ENCODE results near the gene ANXA2.
A peak's percentile ranks its signal among the peaks of the same experiment; 100 is the strongest.

ANXA2 gene

DNA sequence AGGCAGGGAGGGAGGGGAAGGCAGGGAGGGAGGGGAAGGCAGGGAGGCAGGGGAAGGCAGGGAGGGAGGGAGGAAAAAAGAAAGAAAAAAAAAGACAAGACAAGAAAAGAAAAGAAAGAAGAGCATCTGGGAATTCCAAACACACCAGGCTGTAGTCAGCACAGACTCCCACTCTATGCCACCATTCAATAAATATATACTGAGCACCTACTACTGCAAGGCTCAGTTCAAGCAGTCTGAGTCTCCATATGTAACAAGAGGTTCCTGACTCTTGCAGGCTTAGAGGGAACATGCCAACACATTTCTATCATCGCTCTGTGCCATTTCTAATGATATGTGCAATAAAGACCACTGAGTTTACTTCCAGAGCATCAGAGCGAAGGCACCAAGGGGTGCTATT lies 47.7 kb downstream of the ANXA2 start:
- H3K36me3 ChIP-seq (ENCODE audit: insufficient read depth, low read length), result peaks cover 86% of the 10 kb centered on the region
- H3K9me3 ChIP-seq (ENCODE audit: insufficient read depth, low read depth, low read length), result no peaks in the 10 kb centered on the region
- no peak overlapping the region for H3K9ac ChIP-seq (ENCODE audit: low read depth, low read length)
- no peaks in the 10 kb centered on the region for H3K27me3 ChIP-seq (ENCODE audit: insufficient read depth, low read length)
- H3K4me3 ChIP-seq (ENCODE audit: low read length), result no peak overlapping the region
- no peak overlapping the region for H3K27ac ChIP-seq (ENCODE audit: low read depth, low read length)
- 92% methylated on average over 2 of the region's 2 CpGs for WGBS
- 0 out of 2 replicates have a peak, but pooled peaks cover 2% of the 10 kb centered on the region for H3K4me1 ChIP-seq (ENCODE audit: insufficient read depth, low read length)

DNA sequence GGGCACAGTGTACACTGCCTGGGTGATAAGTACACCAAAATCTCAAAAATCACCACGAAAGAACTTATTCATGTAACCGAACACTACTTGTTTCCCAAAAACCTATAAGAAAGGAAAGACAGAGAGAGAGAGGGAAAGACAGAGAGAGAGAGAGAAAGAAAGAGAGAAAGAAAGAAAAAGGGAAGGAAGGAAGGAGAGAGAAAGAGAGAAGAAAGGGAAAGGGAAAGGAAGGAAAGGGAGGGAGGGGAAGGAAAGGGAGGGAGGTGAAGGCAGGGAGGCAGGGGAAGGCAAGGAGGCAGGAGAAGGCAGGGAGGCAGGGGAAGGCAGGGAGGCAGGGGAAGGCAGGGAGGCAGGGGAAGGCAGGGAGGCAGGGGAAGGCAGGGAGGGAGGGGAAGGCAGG lies 48.2 kb downstream of the ANXA2 start:
- peaks cover 81% of the 10 kb centered on the region for H3K36me3 ChIP-seq (ENCODE audit: insufficient read depth, low read length)
- H3K4me3 ChIP-seq (ENCODE audit: low read length), result no peak overlapping the region
- no CpG with 5 or more reads among the region's 2 CpGs for WGBS
- 0 out of 2 replicates have a peak, but pooled peaks cover 2% of the 10 kb centered on the region for H3K4me1 ChIP-seq (ENCODE audit: insufficient read depth, low read length)
- H3K9me3 ChIP-seq (ENCODE audit: insufficient read depth, low read depth, low read length), result no peaks in the 10 kb centered on the region
- H3K27ac ChIP-seq (ENCODE audit: low read depth, low read length), result no peak overlapping the region
- H3K27me3 ChIP-seq (ENCODE audit: insufficient read depth, low read length), result no peaks in the 10 kb centered on the region
- no peak overlapping the region for H3K9ac ChIP-seq (ENCODE audit: low read depth, low read length)

DNA sequence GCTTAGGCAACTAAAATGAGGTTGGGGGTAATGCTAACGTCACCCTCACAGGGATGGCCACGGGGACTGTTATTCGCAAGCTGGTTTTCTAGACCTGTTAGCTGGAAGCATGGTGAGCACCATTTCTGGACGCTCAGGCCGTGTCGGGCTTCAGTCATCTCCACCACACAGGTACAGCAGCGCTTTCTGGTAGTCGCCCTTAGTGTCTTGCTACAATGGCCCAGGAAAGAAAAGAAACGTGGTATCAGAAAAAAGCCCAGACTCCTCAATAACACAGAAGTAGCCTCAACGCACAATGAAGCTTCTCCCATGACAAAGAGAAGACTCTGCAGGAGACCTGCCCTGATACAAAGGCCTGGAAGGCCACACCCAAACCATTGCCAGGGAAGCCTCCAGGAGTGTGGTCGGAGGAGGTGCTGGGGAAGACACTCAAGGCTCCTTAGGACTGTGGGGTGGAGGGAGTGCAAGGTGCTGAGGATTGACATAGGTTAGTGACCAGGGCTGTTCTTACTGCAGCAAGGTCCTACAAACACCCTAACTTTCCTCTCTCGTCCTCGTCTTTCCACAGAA lies 50.2 kb downstream of the ANXA2 start:
- H3K27me3 ChIP-seq (ENCODE audit: insufficient read depth, low read length), result no peaks in the 10 kb centered on the region
- H3K4me3 ChIP-seq (ENCODE audit: low read length), result no peak overlapping the region
- H3K4me1 ChIP-seq (ENCODE audit: insufficient read depth, low read length), result peaks cover 9% of the 10 kb centered on the region
- 86% methylated on average over 13 of the region's 13 CpGs for WGBS
- H3K36me3 ChIP-seq (ENCODE audit: insufficient read depth, low read length), result peaks cover 61% of the 10 kb centered on the region
- H3K9me3 ChIP-seq (ENCODE audit: insufficient read depth, low read depth, low read length), result no peaks in the 10 kb centered on the region
- H3K9ac ChIP-seq (ENCODE audit: low read depth, low read length), result no peak overlapping the region
- no peak overlapping the region for H3K27ac ChIP-seq (ENCODE audit: low read depth, low read length)

GRCh38 chr15:60346653-60347052 lies 51.1 kb downstream of the ANXA2 start:
- WGBS, result 95% methylated on average over 3 of the region's 3 CpGs
- Histone ChIP-seq H3K9ac (ENCODE audit: low read depth, low read length) (no peak overlapping the region), H3K36me3 (ENCODE audit: insufficient read depth, low read length) (peaks cover 52% of the 10 kb centered on the region), H3K27ac (ENCODE audit: low read depth, low read length) (no peak overlapping the region), H3K27me3 (ENCODE audit: insufficient read depth, low read length) (no peaks in the 10 kb centered on the region), H3K9me3 (ENCODE audit: insufficient read depth, low read depth, low read length) (no peaks in the 10 kb centered on the region), H3K4me3 (ENCODE audit: low read length) (no peak overlapping the region), H3K4me1 (ENCODE audit: insufficient read depth, low read length) (peaks cover 9% of the 10 kb centered on the region)

DNA sequence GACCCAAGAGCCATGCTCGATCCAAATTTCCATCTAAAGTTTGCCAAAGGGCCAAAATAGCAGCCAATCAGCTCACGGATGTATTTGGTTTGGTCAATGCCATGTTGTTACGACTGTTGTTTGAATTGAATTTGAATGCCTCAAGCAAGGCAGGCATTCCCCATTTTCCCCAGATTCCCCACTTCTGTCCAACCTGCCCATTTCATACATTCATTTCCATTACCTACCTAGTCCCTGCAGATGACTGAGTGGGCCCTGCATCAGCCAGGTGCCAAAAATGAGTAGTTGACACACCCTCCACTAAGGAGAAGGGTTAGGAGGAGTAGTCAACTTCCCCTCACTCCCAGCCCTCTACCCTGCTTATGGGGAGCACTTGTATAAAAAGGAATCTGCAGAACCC lies 51.7 kb downstream of the ANXA2 start:
- 95% methylated on average over 3 of the region's 3 CpGs for WGBS
- peaks cover 46% of the 10 kb centered on the region for H3K36me3 ChIP-seq (ENCODE audit: insufficient read depth, low read length)
- no peak overlapping the region for H3K9ac ChIP-seq (ENCODE audit: low read depth, low read length)
- H3K27ac ChIP-seq (ENCODE audit: low read depth, low read length), result no peak overlapping the region
- H3K9me3 ChIP-seq (ENCODE audit: insufficient read depth, low read depth, low read length), result no peaks in the 10 kb centered on the region
- peaks cover 9% of the 10 kb centered on the region for H3K4me1 ChIP-seq (ENCODE audit: insufficient read depth, low read length)
- no peak overlapping the region for H3K4me3 ChIP-seq (ENCODE audit: low read length)
- no peaks in the 10 kb centered on the region for H3K27me3 ChIP-seq (ENCODE audit: insufficient read depth, low read length)

DNA sequence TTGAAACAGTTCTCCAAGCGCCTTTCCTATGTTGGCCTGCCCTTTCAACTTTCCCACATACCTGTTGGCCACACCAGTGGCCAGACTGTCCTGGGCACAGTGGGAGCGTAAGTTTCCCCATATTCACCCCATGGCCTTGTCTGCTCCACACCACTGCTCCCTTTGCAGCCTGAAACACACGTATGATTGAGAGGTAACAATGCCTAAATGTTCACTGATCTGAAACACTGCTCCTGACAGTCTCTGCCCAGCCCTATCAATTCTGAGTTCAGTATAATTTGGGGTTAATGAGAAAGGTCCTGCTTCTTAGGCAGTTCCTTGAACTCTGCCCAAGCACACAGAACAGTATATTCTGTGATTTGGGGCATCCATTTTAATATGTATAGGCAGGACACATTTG lies 52.2 kb downstream of the ANXA2 start:
- no peak overlapping the region for H3K4me3 ChIP-seq (ENCODE audit: low read length)
- H3K27me3 ChIP-seq (ENCODE audit: insufficient read depth, low read length), result no peaks in the 10 kb centered on the region
- no peaks in the 10 kb centered on the region for H3K9me3 ChIP-seq (ENCODE audit: insufficient read depth, low read depth, low read length)
- H3K4me1 ChIP-seq (ENCODE audit: insufficient read depth, low read length), result peaks cover 9% of the 10 kb centered on the region
- H3K9ac ChIP-seq (ENCODE audit: low read depth, low read length), result no peak overlapping the region
- 91% methylated on average over 3 of the region's 3 CpGs for WGBS
- no peak overlapping the region for H3K27ac ChIP-seq (ENCODE audit: low read depth, low read length)
- peaks cover 41% of the 10 kb centered on the region for H3K36me3 ChIP-seq (ENCODE audit: insufficient read depth, low read length)

- 93% methylated on average over 2 of the region's 2 CpGs for WGBS
- Histone ChIP-seq H3K4me1 (ENCODE audit: insufficient read depth, low read length) (peaks cover 9% of the 10 kb centered on the region), H3K4me3 (ENCODE audit: low read length) (no peak overlapping the region), H3K36me3 (ENCODE audit: insufficient read depth, low read length) (peaks cover 36% of the 10 kb centered on the region), H3K27me3 (ENCODE audit: insufficient read depth, low read length) (no peaks in the 10 kb centered on the region), H3K9ac (ENCODE audit: low read depth, low read length) (no peak overlapping the region), H3K9me3 (ENCODE audit: insufficient read depth, low read depth, low read length) (no peaks in the 10 kb centered on the region), H3K27ac (ENCODE audit: low read depth, low read length) (no peak overlapping the region)
Observed at GRCh38 chr15:60344987-60345386, 52.8 kb downstream of the ANXA2 start.

- H3K36me3 ChIP-seq (ENCODE audit: insufficient read depth, low read length), result peaks cover 35% of the 10 kb centered on the region
- no peak overlapping the region for H3K4me3 ChIP-seq (ENCODE audit: low read length)
- H3K27me3 ChIP-seq (ENCODE audit: insufficient read depth, low read length), result no peaks in the 10 kb centered on the region
- no peak overlapping the region for H3K27ac ChIP-seq (ENCODE audit: low read depth, low read length)
- H3K9me3 ChIP-seq (ENCODE audit: insufficient read depth, low read depth, low read length), result no peaks in the 10 kb centered on the region
- H3K4me1 ChIP-seq (ENCODE audit: insufficient read depth, low read length), result peaks cover 9% of the 10 kb centered on the region
- 91% methylated on average over 8 of the region's 8 CpGs for WGBS
- no peak overlapping the region for H3K9ac ChIP-seq (ENCODE audit: low read depth, low read length)
Observed at GRCh38 chr15:60344461-60344860, 53.3 kb downstream of the ANXA2 start.

- 93% methylated on average over 4 of the region's 5 CpGs for WGBS
- Histone ChIP-seq H3K27me3 (ENCODE audit: insufficient read depth, low read length) (no peaks in the 10 kb centered on the region), H3K4me1 (ENCODE audit: insufficient read depth, low read length) (peaks cover 9% of the 10 kb centered on the region), H3K36me3 (ENCODE audit: insufficient read depth, low read length) (peaks cover 26% of the 10 kb centered on the region), H3K4me3 (ENCODE audit: low read length) (no peak overlapping the region), H3K9me3 (ENCODE audit: insufficient read depth, low read depth, low read length) (no peaks in the 10 kb centered on the region), H3K9ac (ENCODE audit: low read depth, low read length) (no peak overlapping the region), H3K27ac (ENCODE audit: low read depth, low read length) (peak overlapping the region; percentile 17; the same call in 1 of the 2 replicates)
Observed at GRCh38 chr15:60343221-60343970, 54.4 kb downstream of the ANXA2 start.

- H3K4me1 ChIP-seq (ENCODE audit: insufficient read depth, low read length), result peaks cover 7% of the 10 kb centered on the region
- H3K27me3 ChIP-seq (ENCODE audit: insufficient read depth, low read length), result no peaks in the 10 kb centered on the region
- H3K4me3 ChIP-seq (ENCODE audit: low read length), result no peak overlapping the region
- no peak overlapping the region for H3K27ac ChIP-seq (ENCODE audit: low read depth, low read length)
- peaks cover 2% of the 10 kb centered on the region; the same call in 1 of the 2 replicates for H3K36me3 ChIP-seq (ENCODE audit: insufficient read depth, low read length)
- H3K9me3 ChIP-seq (ENCODE audit: insufficient read depth, low read depth, low read length), result no peaks in the 10 kb centered on the region
- no peak overlapping the region for H3K9ac ChIP-seq (ENCODE audit: low read depth, low read length)
- 72% methylated on average over 9 of the region's 9 CpGs for WGBS
Observed at GRCh38 chr15:60340207-60340921, 57.4 kb downstream of the ANXA2 start.

GRCh38 chr15:60339236-60339635 lies 58.5 kb downstream of the ANXA2 start:
- no peaks in the 10 kb centered on the region for H3K27me3 ChIP-seq (ENCODE audit: insufficient read depth, low read length)

More at GRCh38 chr15:60339236-60339635, 58.5 kb downstream of the ANXA2 start:
- no peak overlapping the region for H3K27ac ChIP-seq (ENCODE audit: low read depth, low read length)
- 93% methylated on average over 8 of the region's 9 CpGs for WGBS
- H3K9ac ChIP-seq (ENCODE audit: low read depth, low read length), result no peak overlapping the region
- peaks cover 7% of the 10 kb centered on the region for H3K4me1 ChIP-seq (ENCODE audit: insufficient read depth, low read length)
- no peaks in the 10 kb centered on the region for H3K36me3 ChIP-seq (ENCODE audit: insufficient read depth, low read length)
- H3K9me3 ChIP-seq (ENCODE audit: insufficient read depth, low read depth, low read length), result no peaks in the 10 kb centered on the region
- no peak overlapping the region for H3K4me3 ChIP-seq (ENCODE audit: low read length)

Measured in HUES64 (cell line).